ENCODE measurements around the gene C1orf210.

DNA sequence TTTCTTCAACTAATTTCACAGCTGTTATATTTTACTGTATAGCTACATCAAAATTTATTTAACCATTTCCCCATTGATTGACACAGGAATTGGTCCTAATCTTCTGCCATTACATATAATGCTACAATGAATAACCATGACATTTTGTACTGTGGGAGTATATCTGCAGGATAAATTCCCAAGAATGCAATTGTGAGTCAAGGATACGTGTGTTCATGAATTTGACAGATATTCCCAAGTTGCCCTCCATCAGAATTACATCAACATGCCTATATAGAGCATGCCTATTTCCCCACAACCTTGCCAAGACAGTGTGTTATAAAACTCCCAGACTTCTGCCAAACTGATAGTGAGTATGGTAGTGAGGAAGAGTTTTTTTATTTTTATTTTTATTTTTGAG is 12.7 kb upstream of the C1orf210 start:
- TF ChIP-seq, protein P1, sequence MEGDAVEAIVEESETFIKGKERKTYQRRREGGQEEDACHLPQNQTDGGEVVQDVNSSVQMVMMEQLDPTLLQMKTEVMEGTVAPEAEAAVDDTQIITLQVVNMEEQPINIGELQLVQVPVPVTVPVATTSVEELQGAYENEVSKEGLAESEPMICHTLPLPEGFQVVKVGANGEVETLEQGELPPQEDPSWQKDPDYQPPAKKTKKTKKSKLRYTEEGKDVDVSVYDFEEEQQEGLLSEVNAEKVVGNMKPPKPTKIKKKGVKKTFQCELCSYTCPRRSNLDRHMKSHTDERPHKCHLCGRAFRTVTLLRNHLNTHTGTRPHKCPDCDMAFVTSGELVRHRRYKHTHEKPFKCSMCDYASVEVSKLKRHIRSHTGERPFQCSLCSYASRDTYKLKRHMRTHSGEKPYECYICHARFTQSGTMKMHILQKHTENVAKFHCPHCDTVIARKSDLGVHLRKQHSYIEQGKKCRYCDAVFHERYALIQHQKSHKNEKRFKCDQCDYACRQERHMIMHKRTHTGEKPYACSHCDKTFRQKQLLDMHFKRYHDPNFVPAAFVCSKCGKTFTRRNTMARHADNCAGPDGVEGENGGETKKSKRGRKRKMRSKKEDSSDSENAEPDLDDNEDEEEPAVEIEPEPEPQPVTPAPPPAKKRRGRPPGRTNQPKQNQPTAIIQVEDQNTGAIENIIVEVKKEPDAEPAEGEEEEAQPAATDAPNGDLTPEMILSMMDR (conservative IDR thresholded peaks at IDR 0.05) = no peak
- TF ChIP-seq EZH2 (IDR thresholded peaks at IDR 0.05; ENCODE audit: low read depth) = no peak
